ENCODE data around the gene NEK9.

Gene NEK9

DNA sequence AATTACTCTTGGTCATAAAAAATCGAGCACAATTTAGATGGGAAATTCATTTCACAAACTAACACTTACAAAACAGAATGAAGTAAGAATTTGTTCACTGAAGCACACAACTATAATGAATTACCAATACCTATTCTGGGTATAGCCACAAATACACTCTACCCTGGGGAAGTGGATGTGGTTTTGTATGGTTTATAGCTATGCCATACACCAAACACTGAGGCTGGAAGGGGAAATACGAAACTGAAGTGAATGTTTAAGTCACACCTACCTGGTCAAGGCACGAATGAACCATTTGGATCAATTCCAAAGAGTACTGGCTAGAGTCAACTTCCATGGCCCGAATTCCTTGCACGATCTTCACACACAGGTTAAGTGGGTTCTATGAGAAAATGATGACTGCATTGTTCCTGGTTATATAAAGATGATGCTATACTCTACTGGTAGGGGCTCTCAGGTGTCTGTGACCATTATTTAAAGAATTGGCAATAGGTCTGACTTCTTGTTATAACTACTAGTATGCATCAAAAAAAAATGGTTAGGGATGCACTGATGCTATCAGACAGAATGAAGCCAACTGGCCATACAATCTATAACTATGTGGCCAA, 12.8 kb downstream of the NEK9 start:
- no peak for DNase-seq (ENCODE audit: low read depth in 1 of 2, low spot score in 1 of 2)

DNA sequence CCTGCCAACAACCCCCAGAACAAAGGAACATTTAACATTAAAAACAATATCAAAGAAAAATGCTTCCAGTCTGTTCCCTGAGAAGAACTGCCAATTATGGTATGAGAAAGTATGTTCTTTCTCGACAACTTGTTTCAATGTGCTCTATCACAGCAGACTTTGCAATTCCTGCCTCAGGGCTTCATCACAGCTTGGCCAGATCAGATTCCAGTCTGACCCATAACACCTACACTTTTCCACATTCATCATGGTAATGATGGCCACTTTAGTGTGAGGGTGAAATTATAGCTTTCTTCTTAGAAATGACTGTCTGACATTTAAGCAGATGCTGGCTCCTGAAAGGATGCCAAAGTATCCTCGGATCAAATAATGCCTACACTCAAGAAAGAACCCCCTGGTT, 17.0 kb downstream of the NEK9 start:
- DNase-seq (ENCODE audit: low read depth in 1 of 2, low spot score in 1 of 2): no peak

DNA sequence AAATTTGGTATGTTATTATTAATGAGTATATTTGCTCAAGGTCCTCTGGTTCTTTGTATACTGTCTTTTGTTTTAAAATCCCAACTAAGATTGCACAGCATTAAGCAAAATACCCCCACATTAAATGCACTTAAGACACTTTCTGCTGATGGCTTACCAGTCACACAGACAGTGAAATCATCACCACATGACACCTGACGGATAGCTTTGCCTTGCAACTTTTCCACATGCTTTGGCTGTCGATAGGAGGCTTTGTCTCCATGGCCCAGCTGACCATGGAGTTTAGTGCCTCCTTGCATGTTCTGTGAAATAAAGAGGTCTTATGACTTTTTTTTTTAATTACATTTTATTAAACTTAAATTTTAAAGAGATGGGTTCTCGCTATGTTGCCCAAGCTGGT, 19.7 kb downstream of the NEK9 start:
- DNase-seq (ENCODE audit: low read depth in 1 of 2, low spot score in 1 of 2): no peak

- DNase-seq (ENCODE audit: low read depth in 1 of 2, low spot score in 1 of 2): no peak
Measured at GRCh38 chr14:75101491-75101890, 25.4 kb downstream of the NEK9 start.

DNA sequence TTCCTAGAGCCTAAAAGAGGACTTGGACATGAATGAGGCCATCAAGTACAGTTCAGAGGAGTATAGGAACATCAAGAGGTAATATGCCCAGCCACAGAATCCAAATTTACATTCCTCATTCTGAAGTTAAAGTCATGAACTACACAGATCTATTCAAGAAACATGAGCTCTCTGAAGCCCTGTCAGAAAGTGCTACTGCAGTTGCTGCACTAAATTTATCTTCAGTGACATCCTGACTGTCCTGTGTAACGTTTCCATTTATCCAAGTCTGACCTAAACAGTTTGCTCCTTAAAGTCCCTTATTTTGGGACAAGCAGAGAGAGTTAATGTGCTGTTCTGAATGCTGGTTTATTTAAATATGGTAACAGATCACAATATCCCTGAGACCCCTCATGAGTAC, 28.2 kb downstream of the NEK9 start:
- DNase-seq (ENCODE audit: low read depth in 1 of 2, low spot score in 1 of 2): no peak

- no peak for DNase-seq (ENCODE audit: low read depth in 1 of 2, low spot score in 1 of 2)
Measured at GRCh38 chr14:75098212-75098611, 28.6 kb downstream of the NEK9 start.

- DNase-seq (ENCODE audit: low read depth in 1 of 2, low spot score in 1 of 2): no peak
Measured at GRCh38 chr14:75096959-75097358, 29.9 kb downstream of the NEK9 start.

- DNase-seq (ENCODE audit: low read depth in 1 of 2, low spot score in 1 of 2): no peak
Measured at GRCh38 chr14:75095690-75096089, 31.2 kb downstream of the NEK9 start.

- DNase-seq (ENCODE audit: low read depth in 1 of 2, low spot score in 1 of 2): no peak
Measured at GRCh38 chr14:75094896-75095295, 32.0 kb downstream of the NEK9 start.

DNA sequence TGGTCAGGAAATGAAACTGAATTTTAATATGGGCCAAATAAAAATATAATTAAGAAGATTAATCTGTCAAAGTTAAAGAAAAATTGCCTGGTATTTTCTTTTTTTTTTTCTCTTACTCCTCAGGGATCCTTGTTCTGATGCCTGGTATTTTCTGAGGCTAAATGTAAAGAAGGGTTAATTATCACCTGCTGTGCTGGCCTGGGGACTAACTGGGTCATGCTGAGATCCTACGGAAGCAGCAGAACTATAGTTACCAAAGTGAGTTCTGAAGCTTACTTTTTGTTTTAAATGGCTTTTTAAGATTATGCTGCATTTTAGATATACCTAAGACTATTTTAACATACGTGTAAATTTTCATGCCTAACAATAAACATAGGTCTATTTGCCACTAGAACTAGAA, 34.1 kb downstream of the NEK9 start:
- DNase-seq (ENCODE audit: low read depth in 1 of 2, low spot score in 1 of 2): no peak

- DNase-seq (ENCODE audit: low read depth in 1 of 2, low spot score in 1 of 2): no peak
Measured at GRCh38 chr14:75091251-75091650, 35.6 kb downstream of the NEK9 start.

GRCh38 chr14:75090353-75090752, 36.5 kb downstream of the NEK9 start:
- no peak for DNase-seq (ENCODE audit: low read depth in 1 of 2, low spot score in 1 of 2)

DNA sequence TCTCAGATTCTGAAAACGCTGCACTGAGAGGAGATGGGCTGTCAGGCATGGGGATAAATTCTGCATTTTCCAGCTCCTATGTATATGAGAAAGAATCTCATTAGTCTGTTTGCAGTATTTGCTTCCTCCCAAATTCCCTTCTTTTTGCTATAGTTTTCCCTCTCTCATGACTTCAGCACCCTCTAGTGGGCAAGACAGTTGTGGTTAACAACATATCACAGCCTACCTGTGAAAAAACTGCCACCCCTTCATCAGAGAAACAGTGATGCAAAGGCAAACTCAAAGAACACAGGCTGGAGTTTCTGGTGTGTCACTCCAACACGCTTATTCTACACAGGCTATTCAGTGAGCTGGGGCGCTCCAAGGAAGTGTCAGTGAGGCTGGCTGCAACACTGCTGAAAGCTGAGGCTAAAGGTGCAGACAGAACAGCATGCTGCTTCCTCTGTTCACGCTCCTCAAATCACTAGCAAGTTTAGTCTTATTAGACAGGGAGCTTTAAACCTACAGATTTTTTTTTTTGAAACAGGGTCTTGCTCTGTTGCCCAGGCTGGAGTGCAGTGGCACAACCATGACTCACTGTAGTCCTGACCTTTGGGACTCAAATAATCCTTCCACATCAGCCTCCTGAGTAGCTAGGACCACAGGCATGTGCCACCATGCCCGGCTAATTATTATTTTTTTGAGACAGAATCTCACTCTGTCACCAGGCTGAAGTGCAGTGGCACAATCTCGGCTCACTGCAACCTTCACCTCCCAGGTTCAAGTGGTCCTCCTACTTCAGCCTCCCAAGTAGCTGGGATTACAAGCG, 38.1 kb downstream of the NEK9 start:
- no peak for DNase-seq (ENCODE audit: low read depth in 1 of 2, low spot score in 1 of 2)

- no peak for DNase-seq (ENCODE audit: low read depth in 1 of 2, low spot score in 1 of 2)
Measured at GRCh38 chr14:75088153-75088552, 38.7 kb downstream of the NEK9 start.

DNA sequence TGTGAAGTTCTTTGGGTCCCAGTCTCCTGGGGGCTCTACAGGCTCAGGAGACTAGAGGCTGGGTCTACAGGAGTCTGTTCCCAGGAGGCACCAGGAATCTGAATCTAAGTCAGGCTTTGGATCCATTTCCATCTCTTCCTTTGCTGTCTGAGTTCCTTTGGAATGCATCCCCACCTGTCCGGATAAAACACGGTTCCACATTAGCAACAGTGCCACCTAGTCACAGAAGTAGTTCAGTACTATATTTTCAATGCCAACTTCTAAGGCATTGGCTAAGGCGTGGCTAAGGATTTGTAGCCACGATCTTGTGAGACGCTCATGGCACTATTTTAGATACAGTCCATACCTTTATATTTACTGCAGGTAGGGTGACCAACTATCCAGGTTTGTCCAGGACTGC, 42.3 kb downstream of the NEK9 start:
- no peak for DNase-seq (ENCODE audit: low read depth in 1 of 2, low spot score in 1 of 2)

DNA sequence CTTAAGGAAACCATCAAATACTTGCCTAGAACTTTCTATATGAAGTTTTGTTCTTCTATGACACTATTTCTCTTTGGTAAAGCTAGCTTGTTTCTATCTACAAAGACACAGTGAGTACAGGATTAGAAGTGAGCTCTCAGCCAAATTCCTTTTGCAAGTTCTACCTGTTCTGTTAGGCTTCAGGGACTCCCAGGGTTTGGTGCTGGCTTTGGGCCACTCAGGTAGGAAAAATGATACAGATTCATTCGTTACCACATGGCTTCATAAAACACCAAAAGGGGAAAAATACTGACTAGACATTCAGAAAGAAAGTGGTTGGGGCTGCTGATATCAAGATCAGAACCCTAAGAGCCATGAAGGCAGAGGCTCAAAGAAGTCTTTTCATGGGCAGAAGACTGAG, 43.6 kb downstream of the NEK9 start:
- no peak for DNase-seq (ENCODE audit: low read depth in 1 of 2, low spot score in 1 of 2)

DNA sequence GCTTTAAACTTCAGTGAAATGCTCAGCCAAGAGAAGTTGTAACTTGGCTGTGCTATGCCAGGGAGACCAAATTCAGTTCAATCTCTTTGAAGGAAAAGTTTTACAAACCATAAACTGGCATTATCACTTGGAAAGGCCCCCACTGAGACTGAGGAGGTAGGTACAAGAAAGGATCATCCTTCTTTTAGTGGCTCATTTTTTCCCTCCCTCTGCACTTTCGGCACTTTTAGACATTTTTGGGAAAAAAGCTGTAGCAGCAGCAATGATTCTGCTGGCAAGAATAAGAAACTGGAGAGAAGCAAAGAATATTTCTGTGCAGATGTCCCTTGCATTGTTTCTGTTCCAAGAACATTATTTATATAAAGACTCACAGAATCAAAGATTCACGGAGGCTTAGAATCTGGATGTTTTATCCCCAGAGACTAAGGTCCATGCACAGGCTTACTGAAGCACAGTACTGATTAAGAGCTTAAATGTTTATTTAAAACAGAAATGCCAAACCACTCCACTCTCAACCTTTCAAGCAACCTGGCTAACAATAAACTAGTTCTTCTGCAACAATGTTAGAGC, 45.1 kb downstream of the NEK9 start:
- DNase-seq (ENCODE audit: low read depth in 1 of 2, low spot score in 1 of 2): no peak

- no peak for DNase-seq (ENCODE audit: low read depth in 1 of 2, low spot score in 1 of 2)
Measured at GRCh38 chr14:75079521-75079920, 47.3 kb downstream of the NEK9 start.

GRCh38 chr14:75077794-75078193, 49.1 kb downstream of the NEK9 start:
- no peak for DNase-seq (ENCODE audit: low read depth in 1 of 2, low spot score in 1 of 2)

DNA sequence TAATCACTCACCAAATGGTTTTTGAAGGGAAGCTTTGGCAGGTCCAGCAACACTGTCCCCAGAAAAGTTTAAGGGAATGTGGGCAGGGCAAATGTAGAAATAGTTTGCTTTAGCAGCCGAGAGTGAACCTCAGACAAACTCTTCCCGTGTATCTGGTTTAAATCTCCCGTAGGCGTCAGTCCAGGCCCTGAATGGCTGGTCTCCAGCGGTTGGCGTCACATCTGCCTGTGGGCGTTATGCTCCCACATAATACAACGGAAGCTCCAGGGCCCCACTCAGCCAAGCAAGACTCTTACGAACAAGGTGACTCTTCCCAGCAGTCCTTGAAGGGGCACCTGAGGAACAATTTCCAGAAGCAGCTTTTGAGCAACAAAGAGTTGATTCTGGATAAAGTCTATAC, 56.5 kb downstream of the NEK9 start:
- DNase-seq (ENCODE audit: low read depth in 1 of 2, low spot score in 1 of 2): no peak

DNA sequence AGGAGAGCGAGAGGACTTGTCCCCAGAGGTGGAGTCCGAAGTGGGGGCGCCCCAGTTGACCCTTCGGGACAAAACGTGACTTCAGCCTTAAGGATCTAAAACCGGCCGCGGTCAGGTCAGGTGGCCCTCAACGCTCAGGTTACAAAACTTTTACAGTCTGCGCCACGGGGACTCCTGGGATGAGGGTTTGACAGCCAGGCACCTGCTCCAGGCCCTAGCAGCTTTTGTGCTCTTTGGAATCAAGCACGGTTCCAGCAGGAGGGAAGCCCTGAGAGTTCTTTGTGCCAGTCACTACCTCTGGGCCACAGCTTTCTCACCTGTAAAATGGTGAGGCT, 57.1 kb downstream of the NEK9 start:
- DNase-seq (ENCODE audit: low read depth in 1 of 2, low spot score in 1 of 2): no peak

DNA sequence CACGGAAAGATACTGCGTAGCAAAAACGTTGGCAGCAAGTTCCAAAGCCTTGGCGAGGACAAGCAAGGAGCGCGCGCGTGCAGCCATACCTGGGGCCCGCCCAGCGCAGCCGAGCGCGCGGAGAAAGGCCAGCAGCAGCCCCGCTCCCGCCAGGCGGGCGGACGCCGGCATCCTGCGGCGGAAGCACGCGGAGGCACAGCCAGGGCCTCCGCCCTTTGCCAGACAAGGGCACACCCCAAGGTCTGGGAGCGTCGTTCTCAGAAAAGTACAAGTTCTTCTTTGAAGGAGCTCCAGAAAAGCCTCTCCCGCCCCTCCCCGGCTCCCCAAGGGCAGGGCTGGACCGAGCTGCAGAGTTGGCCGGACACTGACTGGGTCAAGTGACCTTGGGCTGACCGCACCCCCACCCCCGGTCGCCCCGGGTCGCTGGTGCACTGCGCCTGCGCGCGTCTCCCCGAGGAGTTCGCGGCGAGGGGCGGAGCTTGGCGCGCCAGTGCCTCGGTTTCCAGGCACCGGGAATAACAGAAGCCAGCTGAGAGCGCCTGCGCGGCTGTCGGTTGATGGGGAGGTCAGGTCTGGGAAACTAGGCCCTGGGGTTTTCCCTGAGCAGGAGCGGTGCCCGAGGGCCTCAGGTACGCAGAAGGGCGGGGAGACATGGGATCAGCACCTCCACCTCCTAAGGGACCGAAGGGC, 57.6 kb downstream of the NEK9 start, which contains the start of gene ZC2HC1C:
TSS of gene ZC2HC1C (plus strand) at position 521 of the 690 bp plus-strand sequence. CDS start 933 bp downstream, outside the sequence.
- peak in 1 of 2 donors; percentile 54 for DNase-seq (ENCODE audit: low read depth in 1 of 2, low spot score in 1 of 2)

Measured in stimulated activated CD4-positive, alpha-beta T cell treated with anti-CD3 and anti-CD28 coated beads, Interleukin-15, amount 100 ng/mL, for 1 hour (primary cell).